ENCODE measurements around the gene GNG13. TPM values are rescaled to one million over a fixed set of nuclear protein-coding genes. Genes with fewer than 3 reads are reported as not detected.

Gene GNG13
- total and polyA plus RNA-seq, 9 donors = not detected

- no peak for DNase-seq
- no peaks in the 10 kb centered on the region for H3K9me3 ChIP-seq
- H3K4me3 ChIP-seq = no peak overlapping the region
- no peak overlapping the region for H3K27ac ChIP-seq
- H3K4me1 ChIP-seq (ENCODE audit: insufficient read depth) = no peaks in the 10 kb centered on the region
- no peaks in the 10 kb centered on the region for H3K27me3 ChIP-seq
- TF ChIP-seq POLR2A (IDR thresholded peaks at IDR 0.05) = no peak
- no peak for TF ChIP-seq EP300 (IDR thresholded peaks at IDR 0.05)
- TF ChIP-seq CTCF (IDR thresholded peaks at IDR 0.05) = no peak
- WGBS, 3 donors = 71 to 83% (median 74%) methylated on average over 19 to 21 of the region's 21 CpGs
- intact Hi-C loops (cut with DNase I) = no loop called here
- H3K36me3 ChIP-seq = no peaks in the 10 kb centered on the region
Observed at GRCh38 chr16:768428-768827, 32.1 kb downstream of the GNG13 start.

- no peak overlapping the region for H3K27ac ChIP-seq
- intact Hi-C loops (cut with DNase I) = no loop called here
- H3K4me3 ChIP-seq = no peak overlapping the region
- no peak for DNase-seq
- no peak for TF ChIP-seq CTCF (IDR thresholded peaks at IDR 0.05)
- H3K27me3 ChIP-seq = no peaks in the 10 kb centered on the region
- WGBS, 3 donors = 38 to 62% (median 52%) methylated on average over 12 to 22 of the region's 38 CpGs
- H3K36me3 ChIP-seq = no peaks in the 10 kb centered on the region
- no peaks in the 10 kb centered on the region for H3K9me3 ChIP-seq
- H3K4me1 ChIP-seq (ENCODE audit: insufficient read depth) = no peaks in the 10 kb centered on the region
Observed at GRCh38 chr16:767743-768235, 32.7 kb downstream of the GNG13 start.

- H3K36me3 ChIP-seq = no peaks in the 10 kb centered on the region
- no peak for DNase-seq
- H3K27ac ChIP-seq = no peak overlapping the region
- WGBS, 3 donors = 45 to 76% (median 65%) methylated on average over 25 to 39 of the region's 48 CpGs
- no peaks in the 10 kb centered on the region for H3K9me3 ChIP-seq
- no peaks in the 10 kb centered on the region for H3K4me1 ChIP-seq (ENCODE audit: insufficient read depth)
- TF ChIP-seq POLR2A (IDR thresholded peaks at IDR 0.05) (no peak), EP300 (IDR thresholded peaks at IDR 0.05) (no peak), CTCF (IDR thresholded peaks at IDR 0.05) (no peak)
- intact Hi-C loops (cut with DNase I) = no loop called here
- H3K27me3 ChIP-seq = no peaks in the 10 kb centered on the region
- H3K4me3 ChIP-seq = no peak overlapping the region
Observed at GRCh38 chr16:766820-767640, 33.5 kb downstream of the GNG13 start.

GRCh38 chr16:766008-766819, 34.3 kb downstream of the GNG13 start:
- no peaks in the 10 kb centered on the region for H3K9me3 ChIP-seq
- 79 to 84% (median 83%) methylated on average over 27 to 29 of the region's 29 CpGs for WGBS, 3 donors
- intact Hi-C loops (cut with DNase I) = no loop called here
- H3K27ac ChIP-seq = no peak overlapping the region
- no peaks in the 10 kb centered on the region for H3K4me1 ChIP-seq (ENCODE audit: insufficient read depth)
- H3K4me3 ChIP-seq = no peak overlapping the region
- TF ChIP-seq POLR2A (IDR thresholded peaks at IDR 0.05) = no peak
- no peak for TF ChIP-seq CTCF (IDR thresholded peaks at IDR 0.05)
- no peak for TF ChIP-seq EP300 (IDR thresholded peaks at IDR 0.05)
- DNase-seq = no peak
- H3K27me3 ChIP-seq = no peaks in the 10 kb centered on the region
- no peaks in the 10 kb centered on the region for H3K36me3 ChIP-seq

Data from ovary (tissue), 9 donors.